Measurements from ENCODE around the gene PYCR2. TPM values are rescaled to one million over a fixed set of nuclear protein-coding genes. Genes with fewer than 3 reads are reported as not detected.

Gene PYCR2
- polyA plus RNA-seq, 3 donors: 21.4 to 72.5 (median 26.6) TPM

- H3K36me3 ChIP-seq (replicated peaks in 1 of 2; ENCODE audit: control insufficient read depth in 1 of 2, insufficient read depth in 2 of 2, low read length in 2 of 2): peaks cover 12 to 19% of the 10 kb centered on the region in 2 donors
- H3K36me3 Mint-ChIP-seq: peaks cover 20 to 31% of the 10 kb centered on the region in 2 donors
- peak overlapping the region; percentile 57 to 95 (median 89) for H3K27ac Mint-ChIP-seq
- H3K79me2 ChIP-seq (ENCODE audit: insufficient read depth, low read length): peaks cover 45% of the 10 kb centered on the region
- no peaks in the 10 kb centered on the region for H3K9me3 ChIP-seq (replicated peaks in 1 of 2; ENCODE audit: control insufficient read depth in 1 of 2, insufficient read depth in 1 of 2, low read length in 2 of 2)
- H3K4me3 ChIP-seq (replicated peaks in 1 of 3; ENCODE audit: low read depth in 2 of 3, low read length in 3 of 3): peak overlapping the region; percentile 84 to 100 (median 94)
- intact Hi-C loops (cut with micrococcal nuclease): no loop called here
- peaks cover 0 to 3% (median 0%) of the 10 kb centered on the region in 7 donors for H3K9me3 Mint-ChIP-seq
- peak overlapping the region; percentile 100 for H2AFZ ChIP-seq (ENCODE audit: insufficient read depth, low read depth, low read length, poor library complexity, severe bottlenecking)
- WGBS (ENCODE audit: insufficient coverage): 5% methylated on average over 18 of the region's 25 CpGs
- peak overlapping the region; percentile 97 for H3K4me3 Mint-ChIP-seq
- DNase-seq: peak in 2 of 3 donors; percentile 29 to 37
- H3K27me3 ChIP-seq (ENCODE audit: control insufficient read depth in 2 of 2, insufficient read depth in 2 of 2, low read length in 2 of 2): no peaks in the 10 kb centered on the region
- H3K27ac ChIP-seq (ENCODE audit: low read depth in 1 of 2, low read length in 2 of 2): peak overlapping the region; percentile 67 to 93
- peaks cover 4 to 9% (median 4%) of the 10 kb centered on the region in 3 donors for H3K27me3 Mint-ChIP-seq (ENCODE audit: low read depth in 3 of 3)
- H4K20me1 ChIP-seq (ENCODE audit: insufficient read depth, low read length): peaks cover 47% of the 10 kb centered on the region
- H3K4me2 ChIP-seq (replicated peaks; ENCODE audit: extremely low read depth, low read length, poor library complexity, severe bottlenecking): peak overlapping the region; percentile 94
- TF ChIP-seq CTCF (IDR thresholded peaks at IDR 0.05): no peak
- peaks cover 33 to 40% of the 10 kb centered on the region in 2 donors for H3K4me1 ChIP-seq (ENCODE audit: control insufficient read depth in 1 of 2, insufficient read depth in 2 of 2, low read length in 2 of 2)
- H3K4me1 Mint-ChIP-seq: peaks cover 52% of the 10 kb centered on the region
- H3K9ac ChIP-seq (ENCODE audit: insufficient read depth, low read length, poor library complexity, severe bottlenecking): peak overlapping the region; percentile 95
These were observed 42.7 kb downstream of the PYCR2 start for GRCh38 chr1:225881081-225881958.

- peaks cover 25 to 38% of the 10 kb centered on the region in 2 donors for H3K36me3 Mint-ChIP-seq
- DNase-seq: no peak
- no peak overlapping the region for H3K9ac ChIP-seq (ENCODE audit: insufficient read depth, low read length, poor library complexity, severe bottlenecking)
- 40% methylated on average over 1 of the region's 5 CpGs for WGBS (ENCODE audit: insufficient coverage)
- H3K4me1 Mint-ChIP-seq: peaks cover 52% of the 10 kb centered on the region
- H3K9me3 ChIP-seq (replicated peaks in 1 of 2; ENCODE audit: control insufficient read depth in 1 of 2, insufficient read depth in 1 of 2, low read length in 2 of 2): no peaks in the 10 kb centered on the region
- peaks cover 0 to 3% (median 0%) of the 10 kb centered on the region in 7 donors for H3K9me3 Mint-ChIP-seq
- intact Hi-C loops (cut with micrococcal nuclease): no loop called here
- H3K4me2 ChIP-seq (replicated peaks; ENCODE audit: extremely low read depth, low read length, poor library complexity, severe bottlenecking): peak overlapping the region; percentile 94
- H2AFZ ChIP-seq (ENCODE audit: insufficient read depth, low read depth, low read length, poor library complexity, severe bottlenecking): no peak overlapping the region
- peaks cover 2 to 9% (median 4%) of the 10 kb centered on the region in 3 donors for H3K27me3 Mint-ChIP-seq (ENCODE audit: low read depth in 3 of 3)
- peaks cover 47% of the 10 kb centered on the region for H4K20me1 ChIP-seq (ENCODE audit: insufficient read depth, low read length)
- H3K27me3 ChIP-seq (ENCODE audit: control insufficient read depth in 2 of 2, insufficient read depth in 2 of 2, low read length in 2 of 2): no peaks in the 10 kb centered on the region
- TF ChIP-seq CTCF (IDR thresholded peaks at IDR 0.05): no peak
- peak overlapping the region in 1 of 2 donors; percentile 93 for H3K27ac ChIP-seq (ENCODE audit: low read depth in 1 of 2, low read length in 2 of 2)
- H3K36me3 ChIP-seq (replicated peaks in 1 of 2; ENCODE audit: control insufficient read depth in 1 of 2, insufficient read depth in 2 of 2, low read length in 2 of 2): peaks cover 13 to 26% of the 10 kb centered on the region in 2 donors
- H3K4me3 ChIP-seq (replicated peaks in 1 of 3; ENCODE audit: low read depth in 2 of 3, low read length in 3 of 3): peak overlapping the region in 1 of 3 experiments; percentile 100
- peaks cover 33 to 40% of the 10 kb centered on the region in 2 donors for H3K4me1 ChIP-seq (ENCODE audit: control insufficient read depth in 1 of 2, insufficient read depth in 2 of 2, low read length in 2 of 2)
- H3K27ac Mint-ChIP-seq: no peak overlapping the region
- peaks cover 45% of the 10 kb centered on the region for H3K79me2 ChIP-seq (ENCODE audit: insufficient read depth, low read length)
- peak overlapping the region; percentile 23 to 97 for H3K4me3 Mint-ChIP-seq
These were observed 43.4 kb downstream of the PYCR2 start for GRCh38 chr1:225880636-225881035.
